ENCODE measurements around the gene TIGD1.

DNA sequence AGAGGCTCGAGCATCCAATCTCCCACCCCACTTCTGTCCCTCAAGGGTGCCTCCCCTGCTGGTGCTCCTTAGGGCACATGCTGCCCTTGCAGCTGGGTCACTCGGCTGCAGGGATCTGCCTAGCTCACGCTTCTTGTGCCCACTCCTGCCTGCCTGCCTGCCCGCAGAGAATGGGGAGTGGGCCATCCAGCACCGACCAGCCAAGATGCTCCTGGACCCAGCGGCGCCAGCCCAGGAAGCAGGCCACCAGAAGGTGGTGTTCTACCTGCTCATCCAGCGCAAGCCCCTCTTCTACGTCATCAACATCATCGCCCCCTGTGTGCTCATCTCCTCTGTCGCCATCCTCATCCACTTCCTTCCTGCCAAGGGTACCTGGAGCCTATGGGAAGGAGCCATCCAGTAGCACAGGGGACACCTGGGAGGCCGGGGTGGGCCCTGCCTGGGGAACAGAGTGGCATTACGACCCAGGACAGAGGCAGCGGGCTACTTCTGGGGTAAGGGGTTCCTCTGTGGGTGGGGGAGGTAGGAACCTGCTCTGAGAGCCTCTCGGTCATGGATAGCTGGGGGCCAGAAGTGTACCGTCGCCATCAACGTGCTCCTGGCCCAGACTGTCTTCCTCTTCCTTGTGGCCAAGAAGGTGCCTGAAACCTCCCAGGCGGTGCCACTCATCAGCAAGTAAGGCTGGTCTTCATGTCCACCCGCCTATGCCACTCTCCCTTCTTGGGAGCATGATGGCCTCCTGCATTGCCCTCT, 7.5 kb downstream of the TIGD1 start:
- TF ChIP-seq EZH2 (IDR thresholded peaks at IDR 0.05; ENCODE audit: borderline replicate concordance, low read depth, low read length, poor library complexity, severe bottlenecking) (no peak), CTCF (conservative IDR thresholded peaks at IDR 0.05; ENCODE audit: low read depth, low read length) (no peak)
